Measurements from ENCODE around the gene ZNF473.

Gene ZNF473

GRCh38 chr19:49983645-49984229, 42.1 kb upstream of the ZNF473 start:
- ChIA-PET POLR2A (no interaction called here), CTCF (interaction anchor here (1.2 kb wide), 1 partner anchor 46 kb away, joined by 3 read pairs; no protein-coding TSS in a partner anchor)
- TF ChIP-seq L3MBTL2 (conservative IDR thresholded peaks at IDR 0.05) (no peak), ARNT (IDR thresholded peaks at IDR 0.05) (no peak), ZNF384 (IDR thresholded peaks at IDR 0.05) (no peak), PKNOX1 (IDR thresholded peaks at IDR 0.05) (no peak), FOXM1 (IDR thresholded peaks at IDR 0.05; ENCODE audit: borderline replicate concordance) (no peak), SUZ12 (IDR thresholded peaks at IDR 0.05) (no peak), NFRKB (IDR thresholded peaks at IDR 0.05) (no peak), FOXA1 (IDR thresholded peaks at IDR 0.05) (no peak), CTBP1 (IDR thresholded peaks at IDR 0.05; ENCODE audit: borderline replicate concordance) (no peak), SP1 (IDR thresholded peaks at IDR 0.05) (no peak), ELF4 (IDR thresholded peaks at IDR 0.05) (no peak), BHLHE40 (IDR thresholded peaks at IDR 0.05; ENCODE audit: borderline replicate concordance) (no peak), HDGF (IDR thresholded peaks at IDR 0.05; ENCODE audit: borderline replicate concordance) (no peak), FOXK2 (IDR thresholded peaks at IDR 0.05) (no peak), TARDBP (IDR thresholded peaks at IDR 0.05) (no peak), LEF1 (IDR thresholded peaks at IDR 0.05; ENCODE audit: borderline replicate concordance) (no peak)
- DNase-seq (ENCODE audit: extremely low spot score), result peak; percentile 72

- TF ChIP-seq FOXM1 (IDR thresholded peaks at IDR 0.05; ENCODE audit: borderline replicate concordance) (no peak), ARNT (IDR thresholded peaks at IDR 0.05) (no peak)
- no peak for DNase-seq (ENCODE audit: extremely low spot score)
- CTCF ChIA-PET, result interaction anchor here (1.6 kb wide), 1 partner anchor 47 kb away, joined by 6 read pairs; no protein-coding TSS in a partner anchor
- POLR2A ChIA-PET, result interaction anchor here (1.6 kb wide), 1 partner anchor 55 kb away, joined by 5 read pairs; the partner anchor contains the start of gene NUP62
Observed at GRCh38 chr19:49984491-49984890, 41.3 kb upstream of the ZNF473 start.

GRCh38 chr19:49985871-49986270, 39.9 kb upstream of the ZNF473 start:
- DNase-seq (ENCODE audit: extremely low spot score), result no peak
- TF ChIP-seq ELF4 (IDR thresholded peaks at IDR 0.05) (no peak), SUZ12 (IDR thresholded peaks at IDR 0.05) (no peak), LEF1 (IDR thresholded peaks at IDR 0.05; ENCODE audit: borderline replicate concordance) (no peak), SP1 (IDR thresholded peaks at IDR 0.05) (no peak), ZNF384 (IDR thresholded peaks at IDR 0.05) (no peak), NFRKB (IDR thresholded peaks at IDR 0.05) (no peak)
- ChIA-PET POLR2A (interaction anchor here (1.6 kb wide), 1 partner anchor 56 kb away, joined by 5 read pairs; the partner anchor contains the start of gene NUP62), CTCF (interaction anchor here (1.2 to 1.6 kb wide), 2 partner anchors 48 to 64 kb away, joined by 3 to 6 read pairs; no protein-coding TSS in a partner anchor)

GRCh38 chr19:49986354-49986753, 39.5 kb upstream of the ZNF473 start:
- ChIA-PET POLR2A (interaction anchor here (1.6 kb wide), 1 partner anchor 57 kb away, joined by 5 read pairs; the partner anchor contains the start of gene NUP62), CTCF (interaction anchor here (1.2 kb wide), 1 partner anchor 64 kb away, joined by 3 read pairs; no protein-coding TSS in a partner anchor)
- no peak for DNase-seq (ENCODE audit: extremely low spot score)
- TF ChIP-seq FOXK2 (IDR thresholded peaks at IDR 0.05) (no peak), PKNOX1 (IDR thresholded peaks at IDR 0.05) (no peak), BHLHE40 (IDR thresholded peaks at IDR 0.05; ENCODE audit: borderline replicate concordance) (no peak), HDGF (IDR thresholded peaks at IDR 0.05; ENCODE audit: borderline replicate concordance) (no peak), ZNF384 (IDR thresholded peaks at IDR 0.05) (no peak), SUZ12 (IDR thresholded peaks at IDR 0.05) (no peak), L3MBTL2 (conservative IDR thresholded peaks at IDR 0.05) (no peak), LEF1 (IDR thresholded peaks at IDR 0.05; ENCODE audit: borderline replicate concordance) (no peak), NFRKB (IDR thresholded peaks at IDR 0.05) (no peak), TARDBP (IDR thresholded peaks at IDR 0.05) (no peak), ARNT (IDR thresholded peaks at IDR 0.05) (no peak), CTBP1 (IDR thresholded peaks at IDR 0.05; ENCODE audit: borderline replicate concordance) (no peak), SP1 (IDR thresholded peaks at IDR 0.05) (no peak), FOXM1 (IDR thresholded peaks at IDR 0.05; ENCODE audit: borderline replicate concordance) (no peak), FOXA1 (IDR thresholded peaks at IDR 0.05) (no peak), ELF4 (IDR thresholded peaks at IDR 0.05) (no peak)

GRCh38 chr19:49987159-49987698, 38.6 kb upstream of the ZNF473 start:
- POLR2A ChIA-PET, result no interaction called here

GRCh38 chr19:49988007-49988406, 37.8 kb upstream of the ZNF473 start:
- DNase-seq (ENCODE audit: extremely low spot score), result no peak
- no peak for TF ChIP-seq ARNT (IDR thresholded peaks at IDR 0.05)
- no peak for TF ChIP-seq ZNF384 (IDR thresholded peaks at IDR 0.05)
- no peak for TF ChIP-seq FOXK2 (IDR thresholded peaks at IDR 0.05)
- TF ChIP-seq SUZ12 (IDR thresholded peaks at IDR 0.05), result no peak
- no peak for TF ChIP-seq PKNOX1 (IDR thresholded peaks at IDR 0.05)
- no peak for TF ChIP-seq CTBP1 (IDR thresholded peaks at IDR 0.05; ENCODE audit: borderline replicate concordance)
- TF ChIP-seq TARDBP (IDR thresholded peaks at IDR 0.05), result no peak
- TF ChIP-seq ELF4 (IDR thresholded peaks at IDR 0.05), result no peak
- CTCF ChIA-PET, result interaction anchor here (0.7 kb wide), 1 partner anchor 257 kb away, joined by 3 read pairs; no protein-coding TSS in a partner anchor
- POLR2A ChIA-PET, result no interaction called here

More at GRCh38 chr19:49987159-49987698, 38.6 kb upstream of the ZNF473 start:
- DNase-seq (ENCODE audit: extremely low spot score), result peak; percentile 68
- CTCF ChIA-PET, result interaction anchor here (0.7 kb wide), 1 partner anchor 256 kb away, joined by 3 read pairs; no protein-coding TSS in a partner anchor
- TF ChIP-seq PKNOX1 (IDR thresholded peaks at IDR 0.05) (no peak), CTBP1 (IDR thresholded peaks at IDR 0.05; ENCODE audit: borderline replicate concordance) (0 out of 2 replicates have a peak, but pooled peaks have one; percentile 9)
